HG03439 (cell line): Measurements from ENCODE around the gene TREH.

ENCODE experiments used
- ATAC-seq: cut with Tn5 transposase; IDR thresholded peaks from one replicate; pipeline ENCODE4 v1.9.1; 2021; ENCODE audit warnings: mild to moderate bottlenecking, moderate library complexity; ENCODE audit not compliant: unreplicated experiment

The TREH gene

GRCh38 chr11:118650366-118650765, 29.1 kb downstream of the TREH start:
- ATAC-seq, result no peak

GRCh38 chr11:118649941-118650340, 29.5 kb downstream of the TREH start:
- ATAC-seq, result no peak

GRCh38 chr11:118648291-118648690, 31.2 kb downstream of the TREH start:
- ATAC-seq, result no peak

- ATAC-seq, result no peak
These were observed 33.1 kb downstream of the TREH start for GRCh38 chr11:118646393-118646792.

GRCh38 chr11:118645066-118645715, 34.3 kb downstream of the TREH start:
- no peak for ATAC-seq

GRCh38 chr11:118644496-118644895, 35.0 kb downstream of the TREH start:
- no peak for ATAC-seq

GRCh38 chr11:118643995-118644345, 35.5 kb downstream of the TREH start:
- ATAC-seq, result no peak

GRCh38 chr11:118643142-118643994, 36.1 kb downstream of the TREH start:
- no peak for ATAC-seq

GRCh38 chr11:118641397-118642019, 37.9 kb downstream of the TREH start:
- no peak for ATAC-seq

- ATAC-seq, result no peak
These were observed 38.9 kb downstream of the TREH start for GRCh38 chr11:118640332-118641154.

GRCh38 chr11:118639899-118640298, 39.6 kb downstream of the TREH start:
- ATAC-seq, result no peak

GRCh38 chr11:118638726-118639125, 40.7 kb downstream of the TREH start:
- no peak for ATAC-seq

GRCh38 chr11:118636569-118637290, 42.7 kb downstream of the TREH start:
- ATAC-seq, result no peak

GRCh38 chr11:118635642-118636041, 43.8 kb downstream of the TREH start:
- no peak for ATAC-seq

- no peak for ATAC-seq
These were observed 44.2 kb downstream of the TREH start for GRCh38 chr11:118635237-118635591.

GRCh38 chr11:118634431-118635236, 44.8 kb downstream of the TREH start:
- no peak for ATAC-seq

- ATAC-seq, result no peak
These were observed 45.5 kb downstream of the TREH start for GRCh38 chr11:118633979-118634378.

- no peak for ATAC-seq
These were observed 46.1 kb downstream of the TREH start for GRCh38 chr11:118633319-118633690.

GRCh38 chr11:118632577-118633318, 46.7 kb downstream of the TREH start:
- no peak for ATAC-seq
